Bronchus fibroblast of lung (primary cell): Measurements from ENCODE around the gene TMCC2. TPM values are rescaled to one million over a fixed set of nuclear protein-coding genes. Genes with fewer than 3 reads are reported as not detected.

Experiments used
- total RNA-seq: library from RNA; depleted of rRNA; stranded (reverse); fragments of >200 nt; gene quantifications from 2 replicates; pipeline ENCODE4 v1.2.3, GENCODE V29; 2015

TMCC2 gene, protein sequence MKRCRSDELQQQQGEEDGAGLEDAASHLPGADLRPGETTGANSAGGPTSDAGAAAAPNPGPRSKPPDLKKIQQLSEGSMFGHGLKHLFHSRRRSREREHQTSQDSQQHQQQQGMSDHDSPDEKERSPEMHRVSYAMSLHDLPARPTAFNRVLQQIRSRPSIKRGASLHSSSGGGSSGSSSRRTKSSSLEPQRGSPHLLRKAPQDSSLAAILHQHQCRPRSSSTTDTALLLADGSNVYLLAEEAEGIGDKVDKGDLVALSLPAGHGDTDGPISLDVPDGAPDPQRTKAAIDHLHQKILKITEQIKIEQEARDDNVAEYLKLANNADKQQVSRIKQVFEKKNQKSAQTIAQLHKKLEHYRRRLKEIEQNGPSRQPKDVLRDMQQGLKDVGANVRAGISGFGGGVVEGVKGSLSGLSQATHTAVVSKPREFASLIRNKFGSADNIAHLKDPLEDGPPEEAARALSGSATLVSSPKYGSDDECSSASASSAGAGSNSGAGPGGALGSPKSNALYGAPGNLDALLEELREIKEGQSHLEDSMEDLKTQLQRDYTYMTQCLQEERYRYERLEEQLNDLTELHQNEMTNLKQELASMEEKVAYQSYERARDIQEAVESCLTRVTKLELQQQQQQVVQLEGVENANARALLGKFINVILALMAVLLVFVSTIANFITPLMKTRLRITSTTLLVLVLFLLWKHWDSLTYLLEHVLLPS
- 2.4 and 3.4 TPM in 2 replicates for total RNA-seq

DNA sequence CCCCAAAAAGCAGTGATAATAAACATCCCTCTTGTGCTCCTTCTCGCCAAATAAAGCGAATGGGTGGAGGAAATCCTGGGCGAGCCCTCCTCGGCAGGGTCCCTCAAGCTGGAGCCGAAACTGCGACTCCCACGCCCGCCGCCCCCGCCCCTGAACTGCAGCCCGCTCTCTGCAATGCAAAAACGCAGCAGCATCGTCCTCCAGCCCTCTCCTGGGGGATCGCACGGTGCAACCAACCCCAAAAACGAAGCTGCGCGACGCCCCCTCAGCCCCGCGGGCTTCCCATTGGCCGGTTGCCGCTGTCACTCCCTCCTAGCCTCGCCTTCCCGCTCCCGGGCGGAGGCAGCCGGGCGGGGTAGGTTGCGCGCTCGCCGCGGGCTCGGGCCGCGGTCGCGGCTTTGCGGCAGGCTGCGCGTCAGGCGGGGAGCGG, at the start of gene TMCC2:
TSS of gene TMCC2 (plus strand) at position 363 of the 430 bp plus-strand sequence. CDS start 619 bp downstream, outside the sequence.

DNA sequence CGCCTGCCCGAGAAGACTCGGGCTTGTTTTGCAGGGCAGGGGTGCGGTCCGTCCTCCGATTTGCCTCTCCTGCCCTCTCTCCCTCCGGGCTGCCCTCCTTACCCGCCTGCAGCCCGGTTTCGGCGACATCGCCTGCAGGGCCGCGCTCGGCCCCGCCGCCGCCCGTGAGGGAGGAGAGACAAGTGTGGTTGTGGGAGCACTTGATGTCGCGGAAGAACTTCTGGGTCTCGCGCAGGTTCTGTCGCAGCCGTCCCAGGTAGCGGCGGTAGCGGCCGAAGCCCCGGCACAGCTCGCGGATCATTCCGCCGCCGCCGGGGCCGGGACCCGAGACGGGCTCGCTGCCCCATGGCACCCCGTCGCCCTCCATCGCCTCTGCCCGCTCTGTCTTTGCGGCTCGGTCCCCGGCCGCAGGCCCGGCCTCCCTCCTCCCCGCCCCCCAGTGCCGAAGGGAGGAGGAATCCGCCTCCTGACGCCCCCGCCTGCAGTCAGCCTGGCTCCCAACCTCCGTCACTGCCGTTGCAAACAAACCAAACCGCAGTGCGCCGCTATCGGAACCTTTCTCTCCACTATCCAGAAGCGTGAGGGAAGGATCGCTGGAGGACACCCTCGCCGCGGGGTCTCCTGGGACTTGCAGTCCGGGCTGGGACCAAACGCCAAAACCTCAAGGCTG, 16.4 kb upstream of the TMCC2 start, which contains the start of gene DSTYK:
TSS of gene DSTYK (minus strand) at position 534 of the 670 bp plus-strand sequence. CDS start at position 367, 167 bp downstream.

DNA sequence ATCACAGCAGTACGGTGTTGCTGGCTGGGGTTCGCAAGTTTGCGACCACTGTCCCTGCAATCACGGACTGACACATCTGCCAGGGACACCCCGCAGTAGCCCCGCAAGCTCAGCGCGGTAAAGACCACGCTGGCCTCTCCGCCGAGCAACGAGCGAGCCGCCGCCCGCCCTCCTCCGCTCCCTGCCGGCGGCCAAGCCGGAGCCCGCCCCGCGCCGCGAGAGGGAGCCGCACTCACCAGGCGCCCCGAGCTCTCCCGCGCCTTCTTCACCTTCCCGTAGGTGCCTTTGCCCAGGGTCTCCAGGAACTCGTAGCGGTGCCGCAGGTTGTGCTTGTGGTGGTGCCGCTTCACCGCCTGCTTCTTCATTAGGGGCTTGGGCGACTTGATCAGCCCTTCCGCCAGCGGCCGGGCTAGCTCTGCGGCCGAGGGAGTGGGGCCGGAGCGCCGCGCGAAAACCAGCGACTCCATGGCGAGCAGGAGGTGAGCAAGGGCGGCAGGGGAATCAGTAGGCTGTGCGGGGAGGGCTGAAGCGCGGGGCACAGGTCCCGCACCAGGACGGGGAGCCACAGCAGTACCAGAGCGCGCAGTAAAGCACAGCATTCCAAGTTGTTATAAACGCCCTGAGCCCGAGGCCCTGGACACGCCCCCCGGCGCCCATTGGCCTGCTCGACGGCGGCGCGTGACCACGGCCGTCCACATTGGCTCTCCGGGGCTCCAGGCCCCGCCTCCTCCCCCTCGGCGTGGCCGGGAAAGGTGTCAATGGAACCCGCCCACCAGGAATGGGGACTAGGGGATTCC, 93.6 kb downstream of the TMCC2 start, which contains the start of gene NUAK2:
TSS of gene NUAK2 (minus strand) at position 584 of the 797 bp plus-strand sequence. CDS start at position 467, 117 bp downstream.

Other genes starting within 250 kb of the TMCC2 start
- not detected in 2 replicates for gene CNTN2, start 184.7 kb upstream of the TMCC2 start, total RNA-seq
- 0.67 and 1.0 TPM in 2 replicates for gene TMEM81, start 143.5 kb upstream of the TMCC2 start, total RNA-seq
- gene RBBP5, start 106.0 kb upstream of the TMCC2 start, total RNA-seq = 9.5 and 11.6 TPM in 2 replicates
- gene DSTYK, start 16.2 kb upstream of the TMCC2 start, total RNA-seq = 6.8 and 7.2 TPM in 2 replicates
- 6.1 and 6.7 TPM in 2 replicates for gene NUAK2, start 93.8 kb downstream of the TMCC2 start, total RNA-seq
- gene KLHDC8A, start 129.0 kb downstream of the TMCC2 start, total RNA-seq = not detected in 2 replicates
- not detected in 2 replicates for gene LEMD1, start 194.1 kb downstream of the TMCC2 start, total RNA-seq
- gene BLACAT1, start 228.1 kb downstream of the TMCC2 start, total RNA-seq = under 0.01 TPM in 1 of 2 replicates, not detected in the other